HG02763 (cell line): ENCODE results near the gene LILRB4.
"Not testable (repeated sequence)": the region's sequence is repeated elsewhere in the genome, so short reads cannot be mapped to it uniquely, and the experiment has no call there.

Experiments used
- ATAC-seq: cut with Tn5 transposase; IDR thresholded peaks from one replicate; pipeline ENCODE4 v1.9.1; 2021; ENCODE audit warnings: mild to moderate bottlenecking, moderate library complexity; ENCODE audit not compliant: unreplicated experiment

LILRB4 gene

GRCh38 chr19:54648129-54648528 lies 14.7 kb upstream of the LILRB4 start:
- no peak for ATAC-seq

DNA sequence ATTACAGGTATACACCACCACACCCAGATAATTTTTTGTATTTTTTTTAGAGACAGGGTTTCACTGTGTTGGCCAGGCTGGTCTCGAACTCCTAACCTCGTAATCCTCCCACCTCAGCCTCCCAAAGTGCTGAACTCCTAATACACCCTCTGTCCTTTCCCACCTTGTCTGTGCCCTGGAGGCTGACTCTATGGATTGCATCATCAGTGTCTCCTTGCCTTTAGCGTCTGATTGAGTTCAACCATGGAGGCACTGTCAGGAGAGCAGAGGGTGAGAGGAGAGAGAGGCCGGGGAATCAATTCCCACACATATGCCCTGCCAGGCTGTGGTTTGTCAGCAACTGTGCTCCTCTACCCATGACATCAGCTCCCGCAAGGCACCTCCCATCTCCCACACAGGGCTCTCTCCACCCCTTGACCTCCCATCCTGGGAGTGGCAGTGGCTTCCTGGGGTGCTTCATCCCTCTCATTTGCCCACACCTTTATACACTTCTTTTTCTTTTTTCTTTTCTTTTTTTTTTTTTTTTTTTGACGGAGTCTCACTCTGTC lies 12.6 kb upstream of the LILRB4 start:
- ATAC-seq: no peak

GRCh38 chr19:54653181-54653809 lies 9.5 kb upstream of the LILRB4 start:
- no peak for ATAC-seq

- ATAC-seq: no peak
Observed at GRCh38 chr19:54654447-54655321, 8.1 kb upstream of the LILRB4 start.

DNA sequence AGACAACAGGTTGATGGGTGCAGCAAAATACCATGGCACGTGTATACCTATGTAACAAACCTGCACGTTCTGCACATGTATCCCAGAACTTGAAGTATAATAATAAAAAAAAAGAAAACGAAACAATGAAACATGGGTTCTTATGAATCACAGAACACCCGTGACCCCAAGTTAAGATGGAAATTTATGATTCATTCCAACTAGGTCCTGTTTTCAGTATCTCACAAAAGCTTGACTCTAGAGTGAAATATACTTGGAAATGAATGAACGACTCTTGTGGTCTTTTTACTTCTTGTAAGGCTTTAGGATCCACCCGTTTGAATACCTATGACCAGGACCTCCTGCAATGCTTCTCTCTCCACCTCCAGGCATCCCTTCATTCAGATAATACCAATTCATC lies 3.5 kb upstream of the LILRB4 start:
- ATAC-seq: no peak

- no peak for ATAC-seq
Observed at GRCh38 chr19:54660306-54660705, 2.5 kb upstream of the LILRB4 start.

DNA sequence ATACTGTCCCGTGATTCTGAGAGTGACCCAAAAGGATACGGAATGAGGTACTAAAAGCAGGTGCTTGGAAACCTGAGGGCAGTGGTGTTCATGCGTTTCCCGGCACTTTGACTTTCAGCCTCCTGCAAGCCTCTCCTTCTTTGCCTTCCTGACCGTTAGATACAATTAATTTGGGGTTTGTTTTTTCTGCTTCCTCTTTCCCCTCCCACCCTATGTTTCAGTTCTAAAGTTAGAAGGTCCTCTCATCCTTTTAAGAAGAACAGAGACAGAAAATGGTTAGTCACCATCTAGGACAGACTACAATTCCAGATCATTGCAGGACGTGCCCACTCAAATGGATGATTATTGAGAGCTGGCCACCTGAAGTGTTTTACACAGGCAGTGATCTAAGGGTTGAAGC lies 1.8 kb upstream of the LILRB4 start:
- no peak for ATAC-seq

- no peak for ATAC-seq
Observed at GRCh38 chr19:54661846-54662481, 821 bp upstream of the LILRB4 start.

- ATAC-seq: no peak
Observed at GRCh38 chr19:54665530-54665929, 2.7 kb downstream of the LILRB4 start.

DNA sequence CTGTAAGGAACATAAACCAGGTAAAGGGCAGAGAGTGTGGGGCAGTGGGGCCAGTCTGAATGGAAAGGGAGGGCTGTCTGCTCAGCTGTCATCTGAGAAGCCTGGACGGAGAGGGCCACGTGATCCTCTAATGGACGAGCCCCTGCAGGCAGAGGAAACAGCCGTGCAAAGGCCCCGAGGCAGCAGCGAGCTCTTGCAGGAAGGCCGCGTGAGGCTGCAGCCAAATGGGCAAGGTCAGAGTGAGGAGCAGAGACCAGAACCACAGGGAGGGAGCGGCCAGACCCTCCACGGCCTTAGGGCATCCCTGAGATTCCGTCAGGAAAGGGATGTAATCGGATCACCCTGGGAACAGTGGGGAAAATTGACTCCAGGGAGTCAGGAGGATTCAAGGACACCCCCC lies 4.4 kb downstream of the LILRB4 start:
- no peak for ATAC-seq

DNA sequence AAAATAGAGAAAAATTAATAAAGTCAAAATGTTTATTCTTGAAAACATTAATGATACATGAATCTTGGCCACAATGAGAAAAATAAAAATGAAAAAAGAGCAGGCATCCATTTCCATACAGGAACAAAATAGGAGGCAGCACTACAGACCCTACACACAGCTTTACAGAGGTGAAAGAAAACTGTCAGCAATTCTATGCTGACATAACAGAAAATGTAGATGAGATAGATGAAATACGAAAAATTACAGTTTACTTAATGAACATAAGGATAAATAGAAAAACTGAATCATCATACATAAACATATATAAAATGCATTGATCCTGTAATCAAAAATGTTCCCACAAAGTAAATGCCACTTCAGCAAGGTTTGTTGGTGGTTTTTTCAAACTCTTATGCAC lies 5.6 kb downstream of the LILRB4 start:
- no peak for ATAC-seq

DNA sequence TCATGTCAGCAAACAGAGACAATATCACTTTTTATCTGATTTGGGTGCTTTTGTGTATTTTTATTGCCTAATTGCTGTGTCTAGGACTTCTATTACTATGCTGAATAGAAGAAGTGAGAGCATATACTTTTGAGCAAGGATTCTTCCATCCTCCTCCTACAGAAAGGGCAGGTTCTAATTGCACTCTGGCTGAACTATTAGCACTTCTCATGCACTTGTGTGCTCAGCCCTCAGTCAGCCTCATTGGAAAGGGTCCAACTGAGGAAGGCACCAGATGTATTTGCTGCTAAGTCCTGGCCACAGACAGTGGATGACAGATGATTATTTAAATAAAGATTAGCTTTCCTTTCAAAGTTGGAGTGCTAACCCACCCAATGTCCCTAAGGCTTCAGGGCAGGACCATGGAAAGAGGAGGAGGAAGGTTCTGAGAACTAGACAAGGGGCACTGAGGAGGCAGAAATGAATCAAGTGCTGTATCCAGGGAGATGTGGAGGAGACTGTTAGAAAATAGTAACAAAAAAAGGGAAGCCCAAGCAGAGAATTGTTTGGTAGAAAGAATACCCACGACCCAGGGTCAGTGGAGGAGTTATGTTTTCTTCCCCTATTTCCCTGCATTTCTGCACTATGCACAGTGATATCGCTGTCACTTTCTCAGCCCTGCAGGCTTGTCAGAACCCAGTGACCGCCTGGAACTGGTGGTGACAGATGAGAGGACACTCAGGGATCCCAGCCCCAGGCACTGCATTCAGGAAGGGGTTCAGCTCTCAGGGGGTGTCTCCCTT lies 8.0 kb downstream of the LILRB4 start:
- ATAC-seq: no peak

- no peak for ATAC-seq
Observed at GRCh38 chr19:54673222-54673621, 10.4 kb downstream of the LILRB4 start.

DNA sequence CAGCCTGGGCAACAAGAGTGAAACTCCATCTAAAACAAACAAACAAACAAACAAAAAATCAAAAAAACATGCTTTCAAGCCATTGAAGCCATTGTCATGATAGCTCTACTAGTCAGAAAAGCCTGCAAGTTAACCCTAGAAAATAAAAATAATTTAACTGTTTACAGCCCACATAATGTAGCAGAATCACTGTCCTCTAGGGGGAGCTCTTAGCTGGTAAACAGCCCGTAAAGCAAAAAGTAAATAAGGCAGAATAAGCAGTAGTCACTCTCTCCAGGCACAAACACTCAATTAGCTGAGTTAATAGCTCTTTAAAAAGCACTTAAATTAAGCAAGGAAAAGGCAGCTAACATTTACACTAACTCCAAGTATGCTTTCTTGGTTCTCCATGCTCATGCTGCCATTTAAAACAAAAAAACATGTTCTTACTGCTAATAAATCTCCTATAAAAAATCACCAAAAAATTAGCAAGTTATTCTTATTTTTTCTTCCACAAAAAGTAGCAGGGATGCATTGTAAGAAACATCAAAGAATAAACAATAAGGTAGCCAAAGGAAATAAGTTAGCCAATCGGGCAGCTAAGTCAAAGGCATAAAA lies 11.3 kb downstream of the LILRB4 start:
- ATAC-seq: no peak

GRCh38 chr19:54676210-54676834 lies 13.5 kb downstream of the LILRB4 start:
- not testable (repeated sequence) for ATAC-seq

DNA sequence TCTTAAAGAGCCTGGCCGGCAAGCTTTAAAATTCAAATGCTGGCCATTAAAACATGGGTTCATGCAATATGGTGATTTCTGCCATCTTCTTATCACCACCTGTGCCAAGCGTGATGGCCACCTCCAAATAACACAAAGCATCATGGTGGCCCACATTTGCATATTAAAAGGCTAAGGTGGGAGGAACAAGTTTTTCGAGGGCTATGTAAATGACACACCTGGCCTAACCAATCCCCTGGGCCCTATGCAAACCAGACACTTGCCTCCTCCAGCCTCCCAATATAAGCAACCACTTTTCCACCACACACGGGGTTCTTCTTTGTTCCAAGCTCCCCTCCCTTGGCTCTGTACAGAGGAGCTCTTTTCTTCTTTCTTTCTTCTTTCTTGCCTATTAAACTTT lies 14.4 kb downstream of the LILRB4 start:
- no peak for ATAC-seq

DNA sequence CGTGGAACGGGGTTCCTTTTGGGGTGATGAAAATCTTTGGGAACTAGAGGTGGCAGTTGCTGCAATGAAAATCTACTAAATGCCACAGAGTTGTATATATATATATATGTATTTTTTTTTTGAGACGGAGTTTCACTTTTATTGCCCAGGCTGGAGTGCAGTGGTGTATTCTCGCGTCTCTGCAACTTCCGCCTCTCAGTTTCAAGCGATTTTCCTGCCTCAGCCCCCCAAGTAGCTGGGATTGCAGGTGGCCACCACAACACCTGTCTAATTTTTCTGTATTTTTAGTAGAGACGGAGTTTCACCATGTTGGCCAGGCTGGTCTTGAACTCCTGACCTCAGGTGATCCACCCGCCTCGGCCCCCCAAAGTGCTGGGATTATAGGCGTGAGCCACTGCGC lies 18.8 kb downstream of the LILRB4 start:
- not testable (repeated sequence) for ATAC-seq

DNA sequence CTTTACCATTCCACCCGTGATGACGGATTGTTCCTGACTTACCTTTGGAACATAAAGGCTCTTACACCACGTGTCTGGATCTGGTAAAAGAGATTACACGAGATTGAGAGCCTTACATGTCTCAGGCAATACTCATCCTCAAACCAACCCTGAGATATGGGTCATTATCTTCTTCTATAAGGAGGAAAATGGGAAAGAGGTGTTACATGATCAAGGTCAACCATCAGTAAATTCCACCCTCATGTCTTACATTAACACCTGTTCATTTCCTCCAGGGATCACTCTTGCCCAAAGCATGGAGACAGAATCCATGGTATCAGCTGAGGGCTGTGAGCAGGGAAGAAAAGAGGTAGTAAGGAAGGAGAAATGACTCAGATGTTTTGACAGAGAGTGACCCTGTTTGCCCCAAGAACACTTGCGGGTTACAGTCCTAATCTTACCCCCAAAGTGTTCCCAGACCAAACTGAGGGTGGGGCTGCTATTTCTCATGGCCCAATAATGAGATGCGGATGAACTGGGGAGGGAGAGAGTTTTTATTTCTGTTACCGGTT lies 19.6 kb downstream of the LILRB4 start:
- ATAC-seq: no peak

DNA sequence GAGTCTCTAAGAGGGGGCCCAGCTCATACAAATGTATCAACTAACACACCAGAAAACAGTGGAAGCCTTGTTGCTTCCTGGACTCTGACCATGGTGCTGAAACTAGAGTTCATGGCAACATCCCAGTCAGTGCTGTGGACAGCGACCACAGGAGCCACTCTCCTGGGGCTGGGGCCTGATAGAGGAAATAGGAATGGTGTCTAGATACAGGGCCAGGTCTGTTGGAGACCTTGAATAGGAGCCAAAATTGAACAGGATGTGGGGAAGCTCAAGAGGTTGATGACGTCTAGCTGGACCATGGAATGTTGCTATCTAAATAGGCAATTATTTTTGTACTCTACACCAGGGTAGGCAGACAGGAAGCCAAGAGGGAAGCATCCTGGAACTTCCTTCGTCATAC lies 21.7 kb downstream of the LILRB4 start:
- ATAC-seq: no peak
